ENCODE data around the gene PTGIS.
"Not testable (repeated sequence)": the region's sequence is repeated elsewhere in the genome, so short reads cannot be mapped to it uniquely, and the experiment has no call there.

The PTGIS gene

DNA sequence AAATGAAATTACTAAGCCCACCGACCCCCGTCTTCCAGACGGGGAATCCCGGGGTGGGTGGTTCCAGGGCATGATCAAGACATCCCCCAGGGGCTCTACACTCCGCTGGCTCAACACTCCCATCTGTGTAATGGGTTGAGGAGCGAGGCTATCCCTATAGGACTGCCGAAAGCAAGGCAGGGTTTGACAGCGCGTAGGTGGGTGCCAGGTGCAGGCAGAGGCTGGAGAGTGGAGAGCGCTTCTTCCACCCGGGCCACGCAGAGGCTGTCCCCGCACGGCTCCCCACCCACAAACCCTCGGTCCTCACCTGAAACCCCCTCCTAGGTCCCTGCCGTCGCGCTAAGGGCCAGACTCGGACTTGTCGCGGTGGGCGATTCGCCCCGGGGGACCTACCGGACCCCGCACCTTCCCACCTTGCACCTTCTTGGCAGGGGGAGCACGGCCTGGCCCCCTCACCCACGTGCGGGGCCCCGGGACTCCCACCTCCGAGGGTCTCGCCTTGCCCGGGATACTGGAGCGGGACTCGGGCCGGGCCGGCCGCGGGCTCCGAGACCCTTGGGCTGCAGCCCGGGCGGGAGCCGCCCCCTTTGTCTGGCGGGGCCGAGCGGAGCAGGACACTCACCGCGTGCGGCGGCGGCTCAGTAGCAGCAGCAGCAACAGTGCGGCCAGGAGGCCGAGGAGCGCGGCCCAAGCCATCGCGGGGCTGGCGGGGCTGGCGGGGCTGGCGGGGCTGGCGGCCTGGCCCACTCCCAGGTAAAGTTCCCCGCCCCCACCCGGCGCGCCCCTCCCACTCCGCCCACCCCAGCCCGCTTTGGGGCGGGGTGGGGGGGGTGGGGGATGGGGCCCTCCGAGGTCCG, at the start of gene PTGIS:
Gene PTGIS (minus strand): TSS at position 717 of the 857 bp plus-strand sequence. CDS start 21 bp downstream, at position 696.
- no peak for DNase-seq

DNA sequence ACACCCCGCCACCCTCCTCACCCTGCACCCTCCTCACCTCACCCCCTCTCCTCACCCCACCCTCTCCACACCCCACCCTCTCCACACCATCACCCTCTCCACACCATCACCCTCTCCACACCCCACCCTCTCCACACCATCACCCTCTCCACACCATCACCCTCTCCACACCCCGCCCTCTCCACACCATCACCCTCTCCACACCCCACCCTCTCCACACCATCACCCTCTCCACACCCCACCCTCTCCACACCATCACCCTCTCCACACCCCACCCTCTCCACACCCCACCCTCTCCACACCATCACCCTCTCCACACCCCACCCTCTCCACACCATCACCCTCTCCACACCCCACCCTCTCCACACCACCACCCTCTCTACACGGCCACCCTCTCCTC, 49.5 kb upstream of the PTGIS start:
- not testable (repeated sequence) for DNase-seq

GRCh38 chr20:49616154-49617007, 48.4 kb upstream of the PTGIS start:
- DNase-seq, result no peak

DNA sequence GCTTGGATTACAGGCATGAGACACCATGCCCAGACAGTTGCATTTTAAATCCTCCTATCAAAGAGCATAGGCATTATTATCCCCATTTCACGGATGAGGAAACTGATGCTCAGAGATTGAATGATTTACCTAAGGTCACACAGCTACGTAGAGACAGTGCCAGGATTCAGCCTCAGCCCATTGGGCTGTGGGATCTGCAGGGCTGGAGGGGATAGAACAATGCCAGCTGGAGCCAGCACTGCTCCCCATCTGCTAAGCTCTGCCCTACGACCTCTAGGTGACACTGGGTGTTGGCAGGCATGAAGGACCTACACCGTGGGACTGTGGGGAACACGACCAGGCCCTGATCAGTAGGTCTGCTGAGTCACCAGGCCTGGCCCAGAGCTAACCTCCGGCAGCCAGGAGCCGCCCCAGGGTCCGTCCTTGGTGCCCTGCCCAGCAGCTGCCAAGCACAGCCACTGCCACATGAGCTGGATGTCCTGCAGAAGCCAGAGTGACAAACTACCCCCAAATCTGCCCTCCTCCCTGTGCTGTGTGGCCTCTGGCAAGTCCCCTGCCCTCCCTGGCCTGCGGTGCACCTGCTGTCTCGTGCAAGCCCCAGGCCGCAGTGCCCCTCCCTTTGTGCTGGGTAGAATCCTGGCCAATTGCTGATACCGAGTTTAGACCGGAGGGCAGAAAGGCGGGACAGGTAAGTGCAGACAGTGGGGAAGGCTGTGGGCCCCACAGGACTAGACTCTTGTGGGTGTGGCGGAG, 47.6 kb upstream of the PTGIS start:
- peak in 1 of 2 experiments; percentile 36 for DNase-seq

GRCh38 chr20:49615051-49615400, 47.1 kb upstream of the PTGIS start:
- DNase-seq, result not testable (repeated sequence)

- DNase-seq, result no peak
Measured at GRCh38 chr20:49614338-49615050, 46.6 kb upstream of the PTGIS start.

- no peak for DNase-seq
Measured at GRCh38 chr20:49612127-49612738, 44.3 kb upstream of the PTGIS start.

DNA sequence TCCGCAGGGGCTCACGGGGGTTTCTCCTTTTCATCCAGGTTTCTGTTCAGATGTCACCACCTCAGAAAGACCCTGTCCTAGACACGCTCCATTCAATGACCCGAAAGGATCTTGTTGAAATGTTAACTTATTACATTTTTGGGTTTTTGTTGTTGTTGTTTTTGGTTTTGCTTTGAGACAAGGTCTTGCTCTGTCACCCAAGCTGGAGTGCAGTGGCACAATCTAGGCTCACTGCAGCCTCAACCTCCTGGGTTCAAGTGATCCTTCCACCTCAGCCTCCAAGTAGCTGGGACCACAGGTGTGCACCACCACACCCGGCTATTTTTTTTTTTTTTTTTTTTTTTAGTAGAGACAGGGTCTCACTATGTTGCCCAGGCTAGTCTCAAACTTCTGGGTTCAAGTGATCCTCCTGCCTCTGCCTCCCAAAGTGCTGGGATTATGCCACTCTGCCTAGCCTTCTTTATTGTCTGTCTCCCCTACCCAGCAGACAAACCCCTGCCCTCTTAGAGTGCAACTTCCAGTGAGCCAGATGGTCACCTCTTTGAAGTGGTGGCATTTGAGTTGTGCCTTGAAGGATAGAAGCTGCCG, 43.7 kb upstream of the PTGIS start:
- DNase-seq, result not testable (repeated sequence)

DNA sequence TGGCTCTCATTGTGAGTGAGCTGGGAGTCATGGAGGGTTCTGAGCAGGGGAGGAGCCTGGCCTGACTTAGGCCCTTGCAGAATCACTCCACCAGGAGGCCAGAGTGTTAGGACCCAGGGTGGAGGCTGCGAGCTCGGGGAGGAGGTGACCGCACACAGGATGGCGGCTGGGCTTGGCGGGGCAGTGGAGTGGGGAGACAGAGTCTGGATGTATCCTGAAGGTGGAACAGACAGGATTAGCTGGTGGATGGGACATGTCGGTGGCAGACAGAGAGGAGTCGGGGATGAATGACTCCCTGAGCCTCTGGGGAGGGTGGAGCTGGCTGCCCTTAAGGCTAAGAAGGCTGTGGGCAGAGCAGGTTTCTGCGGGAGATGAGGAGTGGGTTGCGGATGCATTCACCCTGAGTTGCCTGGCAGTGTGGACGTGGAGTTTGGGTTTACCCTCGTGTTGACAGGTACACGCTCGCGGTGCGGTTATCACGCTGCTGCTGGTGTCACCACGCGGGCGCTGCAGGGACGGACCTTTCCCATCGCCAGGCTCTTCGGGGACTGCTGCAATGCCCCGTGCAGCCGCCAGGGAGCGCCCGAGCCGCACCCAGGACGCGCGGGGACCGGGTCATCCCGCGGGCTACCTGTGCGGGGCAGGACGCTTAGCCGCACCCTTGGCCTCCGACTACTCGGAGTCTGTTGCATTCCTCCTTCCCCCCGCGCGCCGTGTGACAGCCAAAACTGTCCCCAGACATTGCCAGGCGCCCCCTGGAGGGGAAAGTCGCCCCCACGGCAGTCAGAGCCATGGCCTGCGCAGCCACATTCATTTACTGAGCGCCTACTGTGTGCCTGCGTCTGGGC, 43.0 kb upstream of the PTGIS start:
- DNase-seq, result peak; percentile 55 to 80

GRCh38 chr20:49608752-49609670, 41.1 kb upstream of the PTGIS start:
- peak; percentile 58 to 75 for DNase-seq

- DNase-seq, result no peak
Measured at GRCh38 chr20:49607568-49607967, 39.6 kb upstream of the PTGIS start.

GRCh38 chr20:49603209-49603627, 35.3 kb upstream of the PTGIS start:
- DNase-seq, result peak in 1 of 2 experiments; percentile 35

DNA sequence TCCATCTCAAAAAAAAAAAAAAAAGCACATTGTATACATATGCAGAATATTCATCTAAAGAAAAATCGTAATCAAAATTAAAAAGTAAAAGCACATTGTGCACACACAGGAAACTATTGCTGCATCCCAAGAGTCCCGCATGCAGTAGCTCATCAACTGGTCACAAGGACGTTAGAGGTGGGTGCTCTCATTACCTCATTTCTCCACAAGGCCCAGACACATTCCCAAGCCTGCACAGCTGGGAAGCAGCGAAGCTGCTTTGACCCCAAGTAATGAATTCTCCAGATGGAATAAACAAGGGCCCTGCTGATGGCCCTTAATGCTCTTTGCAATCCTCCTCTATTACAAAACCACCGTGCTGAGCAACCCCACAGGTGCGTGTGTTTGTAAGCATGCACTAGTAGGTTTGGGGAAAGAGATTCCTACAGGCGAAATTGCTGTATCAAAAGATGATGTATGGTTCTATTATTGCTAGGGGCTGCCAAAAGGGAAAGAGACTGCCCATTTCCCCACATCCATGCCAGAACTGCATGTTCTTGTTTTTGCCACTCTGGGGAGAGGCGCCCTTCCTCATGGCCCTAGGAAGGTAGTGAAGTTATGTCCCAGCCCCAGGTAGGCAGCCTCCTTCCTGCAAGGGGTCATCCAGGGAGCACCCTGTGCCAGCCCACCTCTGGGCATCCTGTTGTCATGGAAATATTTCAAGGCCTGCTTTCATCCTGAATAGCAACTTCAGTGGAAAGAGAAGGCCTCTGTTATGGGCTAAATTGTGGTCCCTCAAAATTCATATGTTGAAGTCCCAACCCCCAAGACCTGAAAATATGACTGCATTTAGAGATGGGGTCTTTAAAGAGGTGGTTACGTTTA, 34.6 kb upstream of the PTGIS start:
- DNase-seq, result no peak

DNA sequence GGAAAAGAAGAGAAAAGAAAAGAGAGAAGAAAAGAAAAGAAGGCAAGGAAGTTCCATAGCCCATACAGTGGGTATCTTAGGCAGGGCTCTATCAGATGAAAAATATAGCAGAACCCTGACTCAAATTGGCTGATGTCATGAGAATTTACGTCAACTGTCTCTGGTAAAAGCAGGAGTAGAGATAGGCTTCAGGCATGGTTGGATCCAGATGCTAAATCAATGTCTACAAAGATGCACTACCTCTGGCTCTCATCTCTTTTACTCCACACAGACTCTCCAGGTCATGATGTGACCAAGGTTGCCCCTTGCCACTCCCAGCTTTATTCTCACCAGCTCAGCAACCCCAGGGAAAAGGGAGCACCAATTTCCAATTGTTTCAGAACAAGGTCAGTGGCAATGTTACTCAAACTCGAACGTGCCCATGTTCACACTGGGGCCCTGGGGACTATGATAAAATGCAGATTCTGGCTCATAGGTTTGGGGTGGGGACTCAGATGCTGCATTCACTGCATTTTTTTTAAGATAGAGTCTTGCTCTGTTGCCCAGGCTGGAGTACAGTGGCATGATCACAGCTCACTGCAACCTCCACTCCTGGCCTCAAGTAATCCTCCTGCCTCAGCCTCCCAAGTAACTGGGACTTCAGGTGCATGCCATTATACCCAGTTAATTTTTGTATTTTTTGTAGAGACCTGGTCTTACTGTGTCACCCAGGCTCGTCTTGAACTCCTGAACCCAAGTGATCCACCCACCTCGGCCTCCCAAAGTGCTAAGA, 33.4 kb upstream of the PTGIS start:
- DNase-seq, result no peak

- no peak for DNase-seq
Measured at GRCh38 chr20:49599746-49600113, 31.8 kb upstream of the PTGIS start.

GRCh38 chr20:49597825-49598395, 30.0 kb upstream of the PTGIS start:
- no peak for DNase-seq

Data from SHP77 (cell line).